Mesodermal cell (in vitro differentiated cells): ENCODE measurements around the gene MAP3K20.
"Not testable (repeated sequence)": the region's sequence is repeated elsewhere in the genome, so short reads cannot be mapped to it uniquely, and the experiment has no call there.

Experiments
- H3K27ac ChIP-seq: 2 replicates; pipeline ENCODE4 v1.7.0; 2013; ENCODE audit warnings: mild to moderate bottlenecking, low read depth, low read length, moderate library complexity; ENCODE audit not compliant: severe bottlenecking
- H3K36me3 ChIP-seq: 2 replicates; pipeline ENCODE4 v1.7.1; 2013; ENCODE audit warnings: mild to moderate bottlenecking, low read length, moderate library complexity; ENCODE audit not compliant: control insufficient read depth, insufficient read depth
- H3K4me1 ChIP-seq: one replicate; pipeline ENCODE4 v1.7.1; 2013; ENCODE audit warnings: mild to moderate bottlenecking, low read length; ENCODE audit not compliant: insufficient read depth, control insufficient read depth, poor library complexity, severe bottlenecking
- H3K4me3 ChIP-seq: 2 replicates; pipeline ENCODE4 v1.7.0; 2013; ENCODE audit warnings: low read length, control low read depth, mild to moderate bottlenecking; ENCODE audit not compliant: insufficient read depth, poor library complexity, severe bottlenecking; ENCODE audit errors: extremely low read depth
- H3K9me3 ChIP-seq: 2 replicates; pipeline ENCODE4 v1.7.1; 2013; ENCODE audit warnings: mild to moderate bottlenecking, low read length, moderate library complexity; ENCODE audit not compliant: control insufficient read depth
- WGBS, 2 experiments: methylation state at CpG; one replicate each; pipeline ENCODE4 v1.1.5; 2013; ENCODE audit warnings: missing lambda C conversion rate in 2 of 2; ENCODE audit not compliant: insufficient coverage in 2 of 2; 5-methylcytosine and 5-hydroxymethylcytosine counted together

MAP3K20 gene

DNA sequence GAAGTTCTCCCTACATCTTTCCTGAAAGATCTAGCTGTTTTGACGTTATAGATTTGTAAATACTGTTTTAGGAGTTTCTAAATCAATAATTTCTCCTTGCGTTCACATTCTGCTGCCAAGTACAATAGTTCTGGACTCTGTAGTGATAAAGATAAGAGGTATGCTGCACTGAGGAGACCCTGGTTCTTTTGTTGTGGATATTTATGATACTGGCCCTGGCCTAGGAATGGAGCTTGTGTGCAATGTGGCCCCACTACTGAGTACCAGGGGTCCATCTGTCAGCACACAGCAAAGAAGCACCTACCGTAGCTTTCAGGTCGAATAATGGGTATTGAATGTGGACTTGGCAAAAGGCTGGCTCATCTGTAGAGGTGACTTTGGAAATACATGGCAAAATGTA is 85.0 kb downstream of the MAP3K20 start:
- 100% methylated on average over 1 to 2 of the region's 4 CpGs for WGBS, 2 experiments
- Histone ChIP-seq H3K4me1 (no peaks in the 10 kb centered on the region), H3K9me3 (peaks cover 8% of the 10 kb centered on the region), H3K4me3 (no peak overlapping the region), H3K36me3 (peaks cover 5% of the 10 kb centered on the region), H3K27ac (no peak overlapping the region)

DNA sequence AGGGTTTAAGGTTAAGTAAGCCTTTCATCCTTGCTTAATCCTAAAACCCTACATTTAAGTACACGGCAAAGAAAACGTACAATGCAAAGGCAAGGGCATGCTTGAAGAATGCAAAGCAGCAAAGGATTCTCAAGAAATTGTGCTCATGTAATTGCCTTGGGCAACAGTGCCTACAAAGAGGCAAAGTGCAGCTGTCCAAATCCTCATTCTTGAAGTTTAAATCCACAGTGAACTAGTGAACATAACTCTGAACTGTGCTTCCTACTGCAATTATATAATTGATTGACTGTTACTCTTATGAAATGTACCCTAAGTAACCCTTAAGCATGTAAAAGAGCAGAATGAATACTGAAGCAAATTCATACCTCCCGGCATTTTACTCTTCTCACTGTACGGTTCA is 85.4 kb downstream of the MAP3K20 start:
- Histone ChIP-seq H3K27ac (no peak overlapping the region), H3K36me3 (peaks cover 5% of the 10 kb centered on the region), H3K4me3 (no peak overlapping the region), H3K4me1 (no peaks in the 10 kb centered on the region), H3K9me3 (peaks cover 5% of the 10 kb centered on the region)
- 96% methylated on average over 4 of the region's 4 CpGs for WGBS, 2 experiments

DNA sequence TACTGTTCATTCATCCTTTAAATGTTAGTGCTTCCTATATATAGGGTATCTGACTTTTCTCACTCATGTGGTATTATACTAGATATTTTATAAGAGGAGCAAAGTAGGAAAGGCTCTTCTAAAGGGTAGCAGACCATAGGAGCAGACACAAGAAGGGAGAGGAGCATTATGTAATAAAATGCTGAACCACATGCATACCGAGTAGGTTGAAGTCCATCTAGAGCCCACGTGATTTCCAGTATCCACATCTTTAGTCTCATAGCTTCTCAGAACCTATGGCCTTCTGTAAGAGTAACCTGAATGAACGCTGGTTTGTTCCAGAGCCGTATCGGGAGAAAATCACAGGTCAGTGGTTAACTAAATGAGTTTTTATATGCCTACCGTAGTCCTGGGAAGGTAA is 85.9 kb downstream of the MAP3K20 start:
- WGBS, 2 experiments: 93 to 94% methylated on average over 3 to 4 of the region's 6 CpGs
- Histone ChIP-seq H3K4me3 (no peak overlapping the region), H3K4me1 (no peaks in the 10 kb centered on the region), H3K9me3 (peaks cover 5% of the 10 kb centered on the region), H3K27ac (no peak overlapping the region), H3K36me3 (peaks cover 5% of the 10 kb centered on the region)

DNA sequence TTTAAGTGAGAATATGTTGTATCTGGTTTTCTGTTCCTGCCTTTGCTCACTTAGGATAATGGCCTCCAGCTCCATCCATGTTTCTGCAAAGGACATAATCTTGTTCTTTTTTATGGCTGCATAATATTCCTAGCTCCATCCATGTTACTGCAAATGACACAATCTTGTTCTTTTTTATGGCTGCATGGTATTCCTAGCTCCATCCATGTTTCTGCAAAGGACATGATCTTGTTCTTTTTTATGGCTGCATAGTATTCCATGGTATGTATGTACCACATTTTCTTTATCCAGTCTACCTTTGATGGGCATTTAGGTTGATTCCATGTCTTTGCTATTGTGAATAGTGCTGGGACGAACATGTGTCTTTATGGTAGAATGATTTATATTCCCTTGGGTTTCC is 87.7 kb downstream of the MAP3K20 start:
- H3K36me3 ChIP-seq, H3K4me1 ChIP-seq, H3K4me3 ChIP-seq, H3K27ac ChIP-seq, H3K9me3 ChIP-seq: not testable (repeated sequence)
- WGBS, 2 experiments: no CpG with 5 or more reads among the region's 1 CpG

DNA sequence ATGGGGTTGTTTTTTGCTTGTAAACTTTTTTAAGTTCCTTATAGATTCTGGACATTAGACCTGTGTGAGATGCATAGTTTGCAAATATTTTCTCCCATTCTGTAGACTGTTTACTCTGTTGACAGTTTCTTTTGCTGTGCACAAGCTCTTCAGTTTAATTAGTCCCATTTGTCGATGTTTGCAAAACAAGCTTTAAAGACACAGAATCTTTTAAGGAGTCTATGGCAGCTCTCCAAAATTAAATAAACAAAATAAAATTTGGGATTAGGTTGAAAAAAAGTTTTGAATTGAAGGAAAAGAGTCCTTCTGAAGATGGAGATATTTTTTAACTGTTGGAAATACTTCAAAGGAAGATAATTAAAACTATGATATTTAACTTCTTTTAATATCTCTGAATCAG is 88.8 kb downstream of the MAP3K20 start:
- no peaks in the 10 kb centered on the region for H3K4me1 ChIP-seq
- no CpG with 5 or more reads among the region's 1 CpG for WGBS, 2 experiments
- no peak overlapping the region for H3K27ac ChIP-seq
- no peak overlapping the region for H3K4me3 ChIP-seq
- H3K36me3 ChIP-seq: peaks cover 5% of the 10 kb centered on the region
- peaks cover 5% of the 10 kb centered on the region for H3K9me3 ChIP-seq

DNA sequence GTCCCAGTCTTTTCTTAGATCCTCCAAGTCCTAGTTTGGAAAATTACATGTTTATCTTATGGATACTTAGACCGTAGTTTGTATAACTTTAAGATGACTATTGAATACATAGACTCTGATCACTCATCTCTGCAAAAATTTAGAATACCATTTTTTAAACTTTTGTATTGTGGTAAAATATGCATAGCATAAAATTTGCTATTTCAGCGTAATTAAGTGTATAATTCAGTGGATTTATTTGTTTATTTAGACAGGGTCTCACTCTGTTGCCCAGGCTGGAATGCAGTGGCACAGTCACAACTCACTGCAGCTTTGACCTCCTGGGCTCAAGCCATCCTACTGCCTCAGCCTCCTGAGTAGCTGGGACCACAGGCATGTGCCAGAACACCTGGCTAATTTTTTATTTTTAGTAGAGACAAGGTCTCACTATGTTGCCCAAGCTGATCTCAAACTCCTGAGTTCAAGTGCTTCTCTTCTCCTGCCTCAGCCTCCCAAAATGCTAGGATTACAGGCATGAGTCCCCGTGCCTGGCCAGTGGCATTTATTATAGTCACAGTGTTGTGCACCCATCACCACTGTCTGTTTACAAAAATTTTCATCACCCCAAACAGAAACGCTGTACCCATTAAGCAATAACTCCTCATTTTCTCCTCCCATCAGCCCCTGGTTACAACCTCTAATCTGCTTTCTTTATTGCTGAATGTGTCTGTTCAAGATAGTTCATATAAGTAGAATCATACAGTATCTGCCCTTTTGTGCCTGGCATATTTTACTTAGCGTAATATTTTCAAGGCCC is 90.0 kb downstream of the MAP3K20 start:
- H3K9me3 ChIP-seq: peaks cover 5% of the 10 kb centered on the region
- WGBS, 2 experiments: 100% methylated on average over 1 of the region's 5 CpGs; no CpG with 5 or more reads in 1 of the 2 experiments
- no peaks in the 10 kb centered on the region for H3K4me1 ChIP-seq
- H3K27ac ChIP-seq: no peak overlapping the region
- H3K36me3 ChIP-seq: peaks cover 5% of the 10 kb centered on the region
- no peak overlapping the region for H3K4me3 ChIP-seq

DNA sequence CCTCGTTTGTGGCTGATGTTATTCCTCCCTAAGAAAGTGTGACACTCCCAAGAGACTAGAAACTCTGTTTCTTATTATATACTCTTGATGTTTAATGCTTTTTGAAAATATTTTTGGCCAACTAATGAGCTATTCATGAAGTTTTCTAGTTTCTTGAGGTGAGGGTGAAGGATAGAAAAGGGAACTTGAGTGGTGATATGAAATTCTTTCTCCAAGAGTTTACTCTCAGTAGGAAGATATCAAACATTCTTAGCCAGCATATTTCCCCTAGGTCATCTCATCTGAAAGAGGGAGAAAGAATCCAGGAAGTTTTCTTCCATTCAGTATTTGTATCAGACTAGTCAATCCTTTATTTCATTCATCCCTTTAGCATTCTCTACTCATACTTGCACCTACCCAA is 95.7 kb downstream of the MAP3K20 start:
- no peaks in the 10 kb centered on the region for H3K4me1 ChIP-seq
- no CpG with 5 or more reads among the region's 1 CpG for WGBS, 2 experiments
- H3K4me3 ChIP-seq: no peak overlapping the region
- H3K36me3 ChIP-seq: no peaks in the 10 kb centered on the region
- H3K9me3 ChIP-seq: no peaks in the 10 kb centered on the region
- no peak overlapping the region for H3K27ac ChIP-seq

DNA sequence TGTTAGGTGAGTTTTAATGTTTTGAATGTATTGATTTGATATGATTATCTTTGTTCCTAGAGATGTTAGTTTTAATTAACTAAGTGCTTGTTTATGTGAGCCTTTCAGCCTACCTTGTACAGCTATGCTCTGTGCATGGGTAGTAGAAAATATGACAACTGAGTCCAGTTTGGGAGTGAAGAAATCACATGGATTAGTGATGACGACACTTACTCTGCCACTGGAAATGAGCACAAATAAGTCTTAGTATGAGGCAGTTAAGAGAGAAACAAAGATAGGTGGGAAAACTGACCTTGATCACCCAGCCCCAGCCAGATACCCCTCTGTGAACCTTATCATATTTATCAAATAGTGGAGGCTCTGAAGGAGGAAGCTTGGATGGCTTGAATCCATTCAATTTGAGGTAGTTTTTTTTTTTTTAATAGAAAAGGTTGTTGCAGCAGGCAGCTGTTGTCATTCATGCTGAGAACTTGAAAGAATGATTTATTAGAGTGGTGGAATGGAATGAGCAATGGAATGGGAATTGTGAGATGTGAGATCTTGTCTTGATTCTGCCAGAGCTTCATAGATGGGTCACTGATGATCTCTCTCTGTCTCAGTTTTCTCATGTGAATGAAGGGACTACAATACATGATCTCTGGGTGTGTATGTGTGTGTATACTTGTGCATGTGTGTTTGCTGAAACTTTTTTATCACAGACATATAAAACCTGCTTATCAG is 96.4 kb downstream of the MAP3K20 start:
- Histone ChIP-seq H3K4me1 (no peaks in the 10 kb centered on the region), H3K36me3 (no peaks in the 10 kb centered on the region), H3K4me3 (no peak overlapping the region), H3K27ac (no peak overlapping the region), H3K9me3 (no peaks in the 10 kb centered on the region)
- 100% methylated on average over 1 of the region's 1 CpG; no CpG with 5 or more reads in 1 of the 2 experiments for WGBS, 2 experiments

DNA sequence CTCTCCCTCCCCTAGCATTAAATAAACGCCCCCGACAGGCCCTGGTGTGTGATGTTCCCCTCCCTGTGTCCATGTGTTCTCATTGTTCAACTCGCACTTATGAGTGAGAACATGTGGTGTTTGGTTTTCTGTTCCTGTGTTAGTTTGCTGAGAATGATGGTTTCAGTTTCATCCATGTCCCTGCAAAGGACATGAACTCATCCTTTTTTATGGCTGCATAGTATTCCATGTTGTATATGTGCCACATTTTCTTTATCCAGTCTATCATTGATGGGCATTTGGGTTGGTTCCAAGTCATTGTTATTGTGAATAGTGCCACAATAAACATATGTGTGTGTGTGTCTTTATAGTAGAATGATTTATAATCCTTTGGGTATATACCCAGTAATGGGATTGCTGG is 98.7 kb downstream of the MAP3K20 start:
- not testable (repeated sequence) for H3K9me3 ChIP-seq, H3K4me1 ChIP-seq, H3K4me3 ChIP-seq, H3K36me3 ChIP-seq, H3K27ac ChIP-seq
- no CpG with 5 or more reads among the region's 3 CpGs for WGBS, 2 experiments

DNA sequence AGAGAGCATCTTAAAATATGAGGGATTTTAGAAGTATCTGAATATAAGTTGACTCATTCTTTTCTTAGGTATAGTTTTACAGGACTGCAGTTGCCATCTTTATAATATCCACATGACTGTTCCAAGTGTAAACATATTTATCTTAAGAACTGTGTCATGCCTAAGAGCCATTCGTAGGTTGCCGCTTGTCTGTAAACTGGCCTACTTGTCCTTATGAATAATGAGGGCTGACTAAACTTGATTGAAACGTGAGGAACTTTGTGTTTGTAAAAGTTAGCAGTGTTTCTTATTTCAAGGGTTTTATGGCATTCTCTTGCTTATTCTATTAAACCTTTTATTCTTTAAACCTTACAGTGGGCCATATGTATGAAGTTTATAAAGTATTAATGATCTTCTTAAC is 99.6 kb downstream of the MAP3K20 start:
- no peaks in the 10 kb centered on the region for H3K36me3 ChIP-seq
- 85 to 100% methylated on average over 1 to 3 of the region's 3 CpGs for WGBS, 2 experiments
- no peaks in the 10 kb centered on the region for H3K4me1 ChIP-seq
- H3K4me3 ChIP-seq: no peak overlapping the region
- H3K9me3 ChIP-seq: no peaks in the 10 kb centered on the region
- no peak overlapping the region for H3K27ac ChIP-seq

DNA sequence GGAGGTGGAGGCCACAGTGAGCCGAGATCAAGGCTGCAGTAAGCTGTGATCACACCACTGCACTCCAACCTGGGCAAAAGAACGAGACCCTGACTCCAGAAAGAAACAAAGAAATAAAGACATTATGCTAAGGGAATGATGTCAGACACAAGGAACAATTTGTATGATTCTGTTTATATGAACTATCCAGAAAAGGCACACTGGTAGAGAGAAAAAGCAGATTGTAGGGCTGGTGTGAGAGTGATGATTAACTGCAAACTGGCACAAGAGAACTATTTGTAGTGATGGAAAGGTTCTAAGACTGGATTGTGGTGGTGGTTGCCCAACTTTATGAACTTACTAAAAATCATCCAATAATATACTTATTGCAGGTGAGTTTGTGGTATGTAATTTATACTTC is 106.3 kb downstream of the MAP3K20 start:
- H3K4me3 ChIP-seq: no peak overlapping the region
- no peak overlapping the region for H3K27ac ChIP-seq
- peaks cover 7% of the 10 kb centered on the region for H3K4me1 ChIP-seq
- WGBS, 2 experiments: 78 to 100% methylated on average over 2 of the region's 2 CpGs
- H3K36me3 ChIP-seq: no peaks in the 10 kb centered on the region
- no peaks in the 10 kb centered on the region for H3K9me3 ChIP-seq
